ENCODE data around the gene GDNF.
"Not testable (repeated sequence)": the region's sequence is repeated elsewhere in the genome, so short reads cannot be mapped to it uniquely, and the experiment has no call there.

The GDNF gene

GRCh38 chr5:37816331-37816730, 23.5 kb downstream of the GDNF start:
- DNase-seq (ENCODE audit: low read depth in 2 of 2), result no peak

DNA sequence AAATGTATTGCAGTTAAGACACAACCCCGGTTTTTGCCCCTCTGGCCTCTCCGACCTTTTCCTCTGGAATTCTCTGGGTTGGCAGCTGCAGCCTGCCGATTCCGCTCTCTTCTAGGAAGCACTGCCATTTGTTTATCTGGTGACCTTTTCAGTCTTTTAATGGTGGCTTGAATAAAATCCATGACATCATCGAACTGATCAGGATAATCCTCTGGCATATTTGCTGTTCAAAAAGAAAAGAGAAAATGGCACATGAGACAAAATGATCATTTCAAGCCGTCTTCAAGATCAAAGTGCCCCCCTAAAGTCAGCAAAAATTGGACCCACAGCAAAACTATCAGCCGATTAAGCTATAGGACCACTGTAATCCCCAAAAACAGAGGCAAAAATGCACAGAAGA, 23.9 kb downstream of the GDNF start:
- DNase-seq (ENCODE audit: low read depth in 2 of 2), result no peak

DNA sequence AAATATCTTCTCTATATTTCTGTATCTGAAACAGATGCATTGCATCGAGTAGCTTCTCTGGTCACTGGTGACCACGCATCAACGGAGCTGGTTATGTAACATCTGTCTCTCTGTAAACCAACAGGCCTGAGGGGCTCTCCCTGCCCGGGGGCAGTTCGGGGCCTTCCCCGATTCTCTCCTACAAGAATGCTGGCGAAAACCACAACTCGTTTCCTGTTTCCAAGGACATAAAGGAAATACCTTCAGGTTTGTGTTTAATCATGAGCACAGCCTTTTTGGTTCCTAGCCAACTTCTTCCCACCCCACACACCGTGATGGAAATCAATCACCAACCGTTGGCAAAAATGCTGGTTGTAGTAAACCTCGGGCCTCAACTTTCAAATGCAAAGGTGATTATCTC, 25.1 kb downstream of the GDNF start:
- DNase-seq (ENCODE audit: low read depth in 2 of 2), result no peak

GRCh38 chr5:37812365-37812764, 27.5 kb downstream of the GDNF start:
- no peak for DNase-seq (ENCODE audit: low read depth in 2 of 2)

- no peak for DNase-seq (ENCODE audit: low read depth in 2 of 2)
Observed at GRCh38 chr5:37811866-37812265, 28.0 kb downstream of the GDNF start.

DNA sequence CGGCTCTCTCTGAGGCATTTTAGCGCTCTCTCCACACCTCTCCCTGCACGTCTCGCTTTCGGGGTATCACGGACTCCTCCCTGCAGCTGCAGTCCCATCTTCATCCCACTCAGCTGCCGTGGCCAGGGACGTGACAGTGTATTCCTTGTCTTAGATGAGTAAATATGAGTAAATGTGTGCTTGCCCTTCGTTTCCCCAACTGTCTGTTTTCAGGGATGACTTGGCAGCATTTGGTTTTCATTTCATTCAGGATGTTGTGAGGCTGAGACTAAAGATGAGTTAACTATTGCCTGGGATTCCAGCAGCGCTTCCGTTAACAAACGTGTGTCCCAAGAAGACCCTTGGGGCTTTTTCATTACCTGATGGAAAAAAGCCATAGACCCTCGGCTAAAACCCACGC, 29.5 kb downstream of the GDNF start:
- no peak for DNase-seq (ENCODE audit: low read depth in 2 of 2)

GRCh38 chr5:37808945-37809344, 30.9 kb downstream of the GDNF start:
- DNase-seq (ENCODE audit: low read depth in 2 of 2), result no peak

GRCh38 chr5:37807621-37808301, 32.1 kb downstream of the GDNF start:
- no peak for DNase-seq (ENCODE audit: low read depth in 2 of 2)

GRCh38 chr5:37807015-37807414, 32.8 kb downstream of the GDNF start:
- no peak for DNase-seq (ENCODE audit: low read depth in 2 of 2)

GRCh38 chr5:37806476-37806875, 33.4 kb downstream of the GDNF start:
- DNase-seq (ENCODE audit: low read depth in 2 of 2), result no peak

DNA sequence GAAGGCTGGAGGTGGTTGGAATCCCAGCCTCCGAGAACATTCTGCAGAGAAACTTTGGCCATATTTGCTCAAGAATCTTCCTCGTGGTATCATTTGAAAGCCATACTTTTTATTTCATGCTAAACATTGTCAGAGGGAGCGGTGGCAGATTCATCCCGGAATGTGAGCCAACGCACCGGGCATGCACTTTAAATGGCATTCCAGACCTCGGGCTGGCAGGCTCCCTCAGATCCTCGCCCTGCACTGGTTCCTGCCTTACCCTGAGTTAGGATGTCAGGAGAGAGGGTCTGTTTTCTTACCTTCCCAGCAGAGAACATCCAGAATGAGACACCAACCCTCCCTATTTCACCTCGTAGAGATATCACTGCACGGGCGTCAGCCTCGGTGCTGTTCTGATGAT, 33.8 kb downstream of the GDNF start:
- DNase-seq (ENCODE audit: low read depth in 2 of 2), result no peak

- DNase-seq (ENCODE audit: low read depth in 2 of 2), result no peak
Observed at GRCh38 chr5:37804401-37804800, 35.4 kb downstream of the GDNF start.

DNA sequence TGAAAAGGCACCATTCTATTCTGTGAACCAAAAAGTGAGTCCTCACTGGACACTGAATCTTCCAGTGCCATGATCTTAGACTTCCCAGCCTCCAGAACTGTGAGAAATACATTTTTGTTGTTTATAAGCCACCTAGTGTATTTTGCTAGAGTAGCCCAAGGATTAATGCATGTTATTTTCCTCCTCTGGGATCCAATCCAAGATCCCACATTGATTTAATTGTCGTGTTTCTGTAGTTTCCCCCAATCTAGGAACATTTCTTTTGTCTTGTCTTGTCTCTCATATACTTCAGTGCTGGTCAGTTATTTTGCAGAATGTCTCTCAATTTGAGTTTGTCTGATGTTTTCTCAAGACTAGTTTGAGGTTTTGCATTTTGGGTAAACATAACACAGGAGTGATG, 36.4 kb downstream of the GDNF start:
- DNase-seq (ENCODE audit: low read depth in 2 of 2), result no peak

DNA sequence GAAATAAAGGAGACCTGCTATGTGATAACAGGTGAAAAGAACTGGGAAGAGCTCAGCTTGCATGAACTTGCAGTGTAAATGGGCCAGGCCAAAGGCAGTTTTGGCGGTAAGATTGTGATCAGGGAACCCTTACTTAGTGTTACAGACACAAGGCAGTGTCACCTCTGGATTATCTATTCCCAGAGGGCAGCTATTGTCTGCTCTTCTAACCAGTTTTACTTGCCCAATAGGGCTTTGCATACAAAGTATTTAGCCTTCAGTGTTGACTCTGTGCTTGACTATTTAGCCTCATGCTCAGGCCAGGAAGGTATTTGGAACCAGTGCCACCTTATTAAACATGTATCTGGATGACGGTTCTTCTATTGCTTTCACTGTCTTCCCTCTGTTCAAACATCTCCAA, 38.3 kb downstream of the GDNF start:
- no peak for DNase-seq (ENCODE audit: low read depth in 2 of 2)

GRCh38 chr5:37799865-37800421, 39.9 kb downstream of the GDNF start:
- no peak for DNase-seq (ENCODE audit: low read depth in 2 of 2)

- DNase-seq (ENCODE audit: low read depth in 2 of 2), result not testable (repeated sequence)
Observed at GRCh38 chr5:37796435-37796834, 43.4 kb downstream of the GDNF start.

GRCh38 chr5:37795292-37795691, 44.5 kb downstream of the GDNF start:
- not testable (repeated sequence) for DNase-seq (ENCODE audit: low read depth in 2 of 2)

DNA sequence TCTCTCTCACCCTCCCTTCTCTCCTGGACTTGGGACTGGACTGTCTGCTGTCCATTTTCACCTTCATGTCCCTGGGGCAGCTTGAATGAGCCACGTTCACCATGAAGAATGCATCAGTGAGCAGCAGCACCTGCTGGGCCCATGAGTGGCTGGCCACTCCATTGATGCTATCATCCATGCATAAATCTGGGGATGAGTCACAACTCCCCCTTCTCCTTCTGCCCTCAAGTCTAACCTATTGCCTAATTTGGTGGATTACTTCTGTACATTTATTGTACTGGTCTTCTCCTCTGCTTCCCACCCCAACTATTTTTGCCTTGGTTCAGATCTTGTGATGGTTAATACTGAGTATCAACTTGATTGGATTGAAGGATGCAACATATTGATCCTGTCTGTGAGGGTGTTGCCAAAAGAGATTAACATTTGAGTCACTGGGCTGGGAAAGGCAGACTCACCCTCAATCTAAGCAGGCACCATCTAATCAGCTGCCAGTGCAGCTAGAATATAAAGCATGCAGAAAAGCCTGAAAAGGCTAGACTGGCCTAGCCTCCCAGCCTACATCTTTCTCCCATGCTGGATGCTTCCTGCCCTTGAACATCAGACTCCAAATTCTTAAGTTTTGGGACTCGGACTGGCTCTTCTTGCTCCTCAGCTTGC, 46.7 kb downstream of the GDNF start:
- DNase-seq (ENCODE audit: low read depth in 2 of 2), result no peak

- no peak for DNase-seq (ENCODE audit: low read depth in 2 of 2)
Observed at GRCh38 chr5:37791321-37791720, 48.5 kb downstream of the GDNF start.

DNA sequence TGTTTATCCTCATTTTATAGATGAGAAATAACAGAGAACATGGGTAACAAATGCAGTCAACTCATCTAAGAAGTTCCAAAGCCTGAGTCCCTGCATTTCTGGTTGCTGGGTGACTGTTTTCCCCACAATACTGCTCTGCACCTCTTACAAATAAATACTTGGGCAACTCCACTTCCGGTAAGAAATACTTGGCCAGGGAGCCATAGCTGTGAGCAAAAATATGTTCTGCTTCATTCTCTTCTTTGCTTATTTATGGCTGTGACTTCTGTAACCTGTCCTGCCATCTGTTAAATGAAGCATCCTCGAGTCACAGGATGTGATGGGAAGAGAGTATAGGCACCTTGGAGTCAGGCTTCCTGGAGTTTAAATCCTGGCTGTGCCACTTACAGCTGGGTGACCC, 49.9 kb downstream of the GDNF start:
- no peak for DNase-seq (ENCODE audit: low read depth in 2 of 2)

- DNase-seq (ENCODE audit: low read depth in 2 of 2), result no peak
Observed at GRCh38 chr5:37787742-37788141, 52.1 kb downstream of the GDNF start.

- no peak for DNase-seq (ENCODE audit: low read depth in 2 of 2)
Observed at GRCh38 chr5:37786862-37787519, 52.9 kb downstream of the GDNF start.

- DNase-seq (ENCODE audit: low read depth in 2 of 2), result no peak
Observed at GRCh38 chr5:37786416-37786815, 53.4 kb downstream of the GDNF start.
